ENCODE measurements around the gene KCND1. TPM values are rescaled to one million over a fixed set of nuclear protein-coding genes. Genes with fewer than 3 reads are reported as not detected.
A peak's percentile ranks its signal among the peaks of the same experiment; 100 is the strongest.

The KCND1 gene
- total and polyA plus RNA-seq, 4 donors = 0.17 to 1.1 (median 0.28) TPM

DNA sequence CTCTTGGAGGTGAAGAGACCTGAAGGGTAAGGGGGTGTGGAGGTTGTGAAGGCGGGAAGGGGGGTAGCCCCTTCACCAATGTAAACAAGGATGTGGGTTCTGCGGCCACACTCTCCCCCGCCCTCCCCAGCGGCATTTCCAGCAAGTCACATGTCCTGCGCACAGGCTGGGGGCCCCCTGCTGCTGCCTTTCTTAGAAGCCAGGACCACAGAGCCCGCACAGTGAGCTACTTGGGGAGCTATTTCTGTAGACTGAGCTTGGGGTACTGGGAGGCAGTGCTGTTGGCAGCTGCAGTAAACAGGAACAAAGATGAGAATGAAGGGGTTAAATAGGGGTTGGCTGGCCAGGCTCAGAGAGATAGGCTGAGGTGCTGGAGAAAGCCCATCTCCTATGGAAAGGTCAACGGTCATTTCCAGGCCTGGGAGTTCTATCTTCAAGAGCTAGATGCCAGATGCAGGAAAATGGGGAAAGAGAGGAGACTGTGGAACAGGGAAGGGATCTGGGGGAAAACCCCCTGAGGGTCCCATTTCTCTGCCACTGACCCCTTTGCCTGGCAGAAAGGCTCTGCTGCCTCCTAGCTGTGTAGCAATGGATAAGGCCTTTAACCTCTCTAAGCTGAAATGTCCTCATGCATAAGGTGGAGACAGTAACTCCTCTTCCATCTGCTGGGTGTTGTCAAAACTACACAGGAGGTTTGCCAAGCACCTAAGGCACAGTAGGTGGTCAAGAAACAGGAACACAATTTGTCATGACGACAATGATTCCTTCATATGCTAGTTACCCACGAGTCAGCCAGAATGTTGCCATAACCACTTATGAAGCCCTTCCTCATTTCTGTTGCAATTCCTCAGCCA, 34.4 kb downstream of the KCND1 start:
- DNase-seq (ENCODE audit: low spot score) = no peak
- Histone ChIP-seq H3K4me3 (ENCODE audit: low read depth in 1 of 3, low read length in 3 of 3) (no peak overlapping the region), H3K4me1 (ENCODE audit: control insufficient read depth in 4 of 4, insufficient read depth in 4 of 4, low read length in 3 of 4) (peaks cover 4 to 26% (median 10%) of the 10 kb centered on the region in 4 donors), H3K9me3 (ENCODE audit: control insufficient read depth in 4 of 4, low read length in 3 of 4) (no peaks in the 10 kb centered on the region), H3K27ac (ENCODE audit: low read depth in 1 of 2, low read length in 2 of 2) (peak overlapping the region; percentile 31 to 59), H3K9ac (ENCODE audit: low read depth in 1 of 2, low read length in 2 of 2) (peak overlapping the region in 1 of 2 donors; percentile 59), H3K36me3 (ENCODE audit: control insufficient read depth in 4 of 4, insufficient read depth in 3 of 4, low read depth in 1 of 4, low read length in 3 of 4) (peaks cover 1 to 16% (median 6%) of the 10 kb centered on the region in 4 donors), H3K27me3 (ENCODE audit: control insufficient read depth in 4 of 4, insufficient read depth in 4 of 4, low read length in 3 of 4) (no peaks in the 10 kb centered on the region)
- 61% methylated on average over 9 of the region's 9 CpGs for WGBS
- no peak for TF ChIP-seq TAF1 (conservative IDR thresholded peaks at IDR 0.05)
- TF ChIP-seq SP1 (IDR thresholded peaks at IDR 0.05) = peak; percentile 13
- peak in 1 of 2 donors; percentile 9 for TF ChIP-seq RAD21 (IDR thresholded peaks at IDR 0.05)

DNA sequence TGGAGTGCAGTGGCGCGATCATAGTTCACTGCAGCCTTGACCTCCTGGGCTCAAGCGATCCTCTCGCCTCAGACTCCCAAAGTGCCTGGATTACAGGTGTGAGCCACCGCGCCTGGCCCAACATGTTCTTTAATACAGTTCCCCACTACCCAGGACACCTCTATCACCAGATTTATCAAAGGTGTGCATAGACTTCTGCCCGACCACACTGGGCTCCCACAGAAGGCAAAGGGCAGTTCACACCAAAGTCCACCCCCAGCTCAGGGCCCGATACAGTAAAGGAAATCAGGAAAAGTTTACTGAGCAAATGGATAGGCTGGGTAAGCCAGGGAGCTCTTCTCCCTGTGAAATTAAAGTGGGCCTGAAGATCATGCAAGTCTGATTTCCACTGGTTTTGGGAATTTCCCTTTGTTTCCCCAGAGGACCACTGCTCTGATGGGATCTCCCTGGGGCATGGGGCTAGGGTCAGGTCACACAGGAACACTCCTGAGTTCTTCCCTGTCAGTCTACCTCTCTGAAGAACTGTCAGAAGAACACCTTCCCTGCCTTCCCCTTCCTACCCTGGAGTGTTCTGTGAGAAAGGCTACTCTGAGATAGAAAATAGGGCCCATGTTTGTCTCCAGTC, 35.1 kb downstream of the KCND1 start:
- no peak overlapping the region for H3K4me3 ChIP-seq (ENCODE audit: low read depth in 1 of 3, low read length in 3 of 3)
- TF ChIP-seq HNF4A (conservative IDR thresholded peaks at IDR 0.05) (peak in 1 of 2 donors; percentile 51), JUND (IDR thresholded peaks at IDR 0.05) (no peak)
- no peak for DNase-seq (ENCODE audit: low spot score)
- H3K9me3 ChIP-seq (ENCODE audit: control insufficient read depth in 4 of 4, low read length in 3 of 4) = no peaks in the 10 kb centered on the region
- peaks cover 2 to 19% (median 6%) of the 10 kb centered on the region in 4 donors for H3K4me1 ChIP-seq (ENCODE audit: control insufficient read depth in 4 of 4, insufficient read depth in 4 of 4, low read length in 3 of 4)
- H3K9ac ChIP-seq (ENCODE audit: low read depth in 1 of 2, low read length in 2 of 2) = no peak overlapping the region
- H3K27ac ChIP-seq (ENCODE audit: low read depth in 1 of 2, low read length in 2 of 2) = no peak overlapping the region
- peaks cover 1 to 16% (median 6%) of the 10 kb centered on the region in 4 donors for H3K36me3 ChIP-seq (ENCODE audit: control insufficient read depth in 4 of 4, insufficient read depth in 3 of 4, low read depth in 1 of 4, low read length in 3 of 4)
- H3K27me3 ChIP-seq (ENCODE audit: control insufficient read depth in 4 of 4, insufficient read depth in 4 of 4, low read length in 3 of 4) = no peaks in the 10 kb centered on the region
- 81% methylated on average over 8 of the region's 8 CpGs for WGBS

DNA sequence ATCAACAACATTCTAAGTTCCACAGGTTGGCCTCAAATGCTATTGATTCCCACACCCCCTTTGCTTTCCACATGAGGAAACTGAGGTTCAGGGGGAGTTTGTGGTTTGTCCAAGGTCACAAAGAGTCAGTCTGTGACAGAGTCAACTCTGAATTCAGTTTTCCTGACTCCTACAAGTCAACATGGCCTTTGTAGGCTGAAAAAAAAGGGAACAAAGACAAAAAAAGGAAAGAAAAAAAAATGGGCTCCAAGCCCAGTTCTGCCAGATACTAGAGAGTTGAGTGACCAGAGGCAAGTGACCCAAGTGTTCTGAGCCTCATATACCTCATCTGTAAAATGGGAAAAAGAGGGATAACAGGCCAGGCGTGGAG, 36.4 kb downstream of the KCND1 start:
- Histone ChIP-seq H3K4me1 (ENCODE audit: control insufficient read depth in 4 of 4, insufficient read depth in 4 of 4, low read length in 3 of 4) (peaks cover 0 to 10% (median 3%) of the 10 kb centered on the region in 4 donors), H3K9ac (ENCODE audit: low read depth in 1 of 2, low read length in 2 of 2) (no peak overlapping the region), H3K27me3 (ENCODE audit: control insufficient read depth in 4 of 4, insufficient read depth in 4 of 4, low read length in 3 of 4) (no peaks in the 10 kb centered on the region), H3K36me3 (ENCODE audit: control insufficient read depth in 4 of 4, insufficient read depth in 3 of 4, low read depth in 1 of 4, low read length in 3 of 4) (peaks cover 1 to 19% (median 10%) of the 10 kb centered on the region in 4 donors), H3K27ac (ENCODE audit: low read depth in 1 of 2, low read length in 2 of 2) (no peak overlapping the region), H3K4me3 (ENCODE audit: low read depth in 1 of 3, low read length in 3 of 3) (no peak overlapping the region), H3K9me3 (ENCODE audit: control insufficient read depth in 4 of 4, low read length in 3 of 4) (no peaks in the 10 kb centered on the region)
- DNase-seq (ENCODE audit: low spot score) = no peak
- TF ChIP-seq RXRA (IDR thresholded peaks at IDR 0.05) = peak in 1 of 2 donors; percentile 8
- TF ChIP-seq, protein P1, sequence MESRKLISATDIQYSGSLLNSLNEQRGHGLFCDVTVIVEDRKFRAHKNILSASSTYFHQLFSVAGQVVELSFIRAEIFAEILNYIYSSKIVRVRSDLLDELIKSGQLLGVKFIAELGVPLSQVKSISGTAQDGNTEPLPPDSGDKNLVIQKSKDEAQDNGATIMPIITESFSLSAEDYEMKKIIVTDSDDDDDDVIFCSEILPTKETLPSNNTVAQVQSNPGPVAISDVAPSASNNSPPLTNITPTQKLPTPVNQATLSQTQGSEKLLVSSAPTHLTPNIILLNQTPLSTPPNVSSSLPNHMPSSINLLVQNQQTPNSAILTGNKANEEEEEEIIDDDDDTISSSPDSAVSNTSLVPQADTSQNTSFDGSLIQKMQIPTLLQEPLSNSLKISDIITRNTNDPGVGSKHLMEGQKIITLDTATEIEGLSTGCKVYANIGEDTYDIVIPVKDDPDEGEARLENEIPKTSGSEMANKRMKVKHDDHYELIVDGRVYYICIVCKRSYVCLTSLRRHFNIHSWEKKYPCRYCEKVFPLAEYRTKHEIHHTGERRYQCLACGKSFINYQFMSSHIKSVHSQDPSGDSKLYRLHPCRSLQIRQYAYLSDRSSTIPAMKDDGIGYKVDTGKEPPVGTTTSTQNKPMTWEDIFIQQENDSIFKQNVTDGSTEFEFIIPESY (IDR thresholded peaks at IDR 0.05) = no peak
- 92% methylated on average over 1 of the region's 1 CpG for WGBS

GRCh38 chrX:48934581-48935300, 36.9 kb downstream of the KCND1 start:
- Histone ChIP-seq H3K9me3 (ENCODE audit: control insufficient read depth in 4 of 4, low read length in 3 of 4) (no peaks in the 10 kb centered on the region), H3K4me1 (ENCODE audit: control insufficient read depth in 4 of 4, insufficient read depth in 4 of 4, low read length in 3 of 4) (peaks cover 0 to 7% (median 3%) of the 10 kb centered on the region in 4 donors), H3K4me3 (ENCODE audit: low read depth in 1 of 3, low read length in 3 of 3) (no peak overlapping the region), H3K9ac (ENCODE audit: low read depth in 1 of 2, low read length in 2 of 2) (no peak overlapping the region), H3K27ac (ENCODE audit: low read depth in 1 of 2, low read length in 2 of 2) (no peak overlapping the region), H3K27me3 (ENCODE audit: control insufficient read depth in 4 of 4, insufficient read depth in 4 of 4, low read length in 3 of 4) (no peaks in the 10 kb centered on the region), H3K36me3 (ENCODE audit: control insufficient read depth in 4 of 4, insufficient read depth in 3 of 4, low read depth in 1 of 4, low read length in 3 of 4) (peaks cover 3 to 21% (median 11%) of the 10 kb centered on the region in 4 donors)
- DNase-seq (ENCODE audit: low spot score) = no peak
- WGBS = 88% methylated on average over 7 of the region's 7 CpGs
- TF ChIP-seq, protein P1 (IDR thresholded peaks at IDR 0.05) = no peak
- no peak for TF ChIP-seq SP1 (IDR thresholded peaks at IDR 0.05)
- no peak for TF ChIP-seq REST (IDR thresholded peaks at IDR 0.05)
- no peak for TF ChIP-seq FOXA2 (IDR thresholded peaks at IDR 0.05)
- TF ChIP-seq FOXA1 (IDR thresholded peaks at IDR 0.05) = no peak
- TF ChIP-seq YY1 (IDR thresholded peaks at IDR 0.05) = no peak
- no peak for TF ChIP-seq NR2F2 (IDR thresholded peaks at IDR 0.05)
- TF ChIP-seq GABPA (IDR thresholded peaks at IDR 0.05 in 1 of 2, conservative IDR thresholded peaks at IDR 0.05 in 1 of 2) = no peak
